OCI-LY1 (cell line): ENCODE data around the gene BCR.
"Not testable (repeated sequence)": the region's sequence is repeated elsewhere in the genome, so short reads cannot be mapped to it uniquely, and the experiment has no call there.

Experiments
- EZH2 ChIP-seq: fragments of 200-600 bp; sonication (generic), shearing (Covaris generic); IDR thresholded peaks from 2 replicates; pipeline ENCODE4 v1.8.0; 2017; ENCODE audit warnings: borderline replicate concordance, mixed run types, mild to moderate bottlenecking, antibody characterized with exemption, low read length, moderate library complexity, mixed read lengths
- TF ChIP-seq, protein P1 (sequence below): fragments of 200-600 bp; sonication (generic), shearing (Covaris generic); IDR thresholded peaks from 2 replicates; pipeline ENCODE4 v1.5.1; 2017; ENCODE audit warnings: mild to moderate bottlenecking, antibody characterized with exemption, low read length, moderate library complexity, mixed read lengths

DNA sequence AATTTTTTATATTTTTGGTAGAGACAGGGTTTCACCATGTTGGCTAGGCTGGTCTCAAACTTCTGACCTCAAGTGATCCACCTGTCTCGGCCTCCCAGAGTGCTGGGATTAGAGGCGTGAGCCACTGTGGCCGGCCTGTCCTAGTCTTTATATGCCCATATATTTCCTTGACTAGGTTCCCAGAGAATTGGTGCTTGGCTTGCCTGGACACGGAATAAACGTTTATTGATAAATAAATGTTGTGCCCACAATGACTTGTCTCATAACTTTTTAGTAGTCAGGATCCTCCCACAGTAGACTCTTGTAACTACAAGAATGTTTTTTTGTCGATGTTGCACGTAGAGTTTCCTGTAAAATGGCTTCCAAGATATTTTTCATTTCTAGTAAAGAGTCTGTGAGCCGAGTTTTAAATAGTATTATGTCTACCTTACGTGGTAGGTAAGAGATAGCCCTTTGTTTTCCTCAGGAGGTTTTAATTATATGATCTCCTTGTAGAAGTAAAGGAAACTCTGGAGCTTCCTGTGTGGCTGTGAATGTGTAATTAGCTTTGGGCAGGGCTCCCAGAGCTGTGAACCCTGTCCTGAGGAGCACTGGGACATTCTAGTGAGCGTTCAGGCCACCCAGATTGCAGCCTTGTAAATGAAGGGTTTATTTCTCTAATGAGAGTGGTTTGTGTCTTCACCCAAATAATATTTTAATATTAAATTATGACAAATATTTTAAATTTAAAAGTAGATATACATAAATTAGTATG lies 161.8 kb downstream of the BCR start:
- TF ChIP-seq, protein P1, sequence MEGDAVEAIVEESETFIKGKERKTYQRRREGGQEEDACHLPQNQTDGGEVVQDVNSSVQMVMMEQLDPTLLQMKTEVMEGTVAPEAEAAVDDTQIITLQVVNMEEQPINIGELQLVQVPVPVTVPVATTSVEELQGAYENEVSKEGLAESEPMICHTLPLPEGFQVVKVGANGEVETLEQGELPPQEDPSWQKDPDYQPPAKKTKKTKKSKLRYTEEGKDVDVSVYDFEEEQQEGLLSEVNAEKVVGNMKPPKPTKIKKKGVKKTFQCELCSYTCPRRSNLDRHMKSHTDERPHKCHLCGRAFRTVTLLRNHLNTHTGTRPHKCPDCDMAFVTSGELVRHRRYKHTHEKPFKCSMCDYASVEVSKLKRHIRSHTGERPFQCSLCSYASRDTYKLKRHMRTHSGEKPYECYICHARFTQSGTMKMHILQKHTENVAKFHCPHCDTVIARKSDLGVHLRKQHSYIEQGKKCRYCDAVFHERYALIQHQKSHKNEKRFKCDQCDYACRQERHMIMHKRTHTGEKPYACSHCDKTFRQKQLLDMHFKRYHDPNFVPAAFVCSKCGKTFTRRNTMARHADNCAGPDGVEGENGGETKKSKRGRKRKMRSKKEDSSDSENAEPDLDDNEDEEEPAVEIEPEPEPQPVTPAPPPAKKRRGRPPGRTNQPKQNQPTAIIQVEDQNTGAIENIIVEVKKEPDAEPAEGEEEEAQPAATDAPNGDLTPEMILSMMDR = not testable (repeated sequence)
- TF ChIP-seq EZH2 = not testable (repeated sequence)
